NCI-H2196 (cell line): Measurements from ENCODE around the gene FADS6.

ENCODE experiments used
- DNase-seq: peaks from one replicate; lab custom pipeline; 2025; ENCODE audit not compliant: unreplicated experiment; lab: John Stamatoyannopoulos, UW

FADS6 gene, protein sequence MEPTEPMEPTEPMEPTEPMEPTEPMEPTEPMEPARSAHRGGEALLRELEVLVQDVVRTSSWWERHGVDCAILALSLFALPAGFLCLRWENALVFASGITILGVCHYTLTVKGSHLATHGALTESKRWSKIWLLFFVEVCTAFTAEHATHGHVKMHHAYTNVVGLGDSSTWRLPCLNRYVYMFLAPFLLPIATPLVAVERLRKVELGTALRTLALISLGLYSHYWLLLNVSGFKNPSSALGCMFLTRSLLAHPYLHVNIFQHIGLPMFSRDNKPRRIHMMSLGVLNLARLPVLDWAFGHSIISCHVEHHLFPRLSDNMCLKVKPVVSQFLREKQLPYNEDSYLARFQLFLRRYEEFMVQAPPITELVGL

GRCh38 chr17:74892974-74893911, at the start of gene FADS6:
FADS6 (minus strand) TSS chr17:74893633; CDS start chr17:74893595, 38 bp downstream.
- DNase-seq = no peak

DNA sequence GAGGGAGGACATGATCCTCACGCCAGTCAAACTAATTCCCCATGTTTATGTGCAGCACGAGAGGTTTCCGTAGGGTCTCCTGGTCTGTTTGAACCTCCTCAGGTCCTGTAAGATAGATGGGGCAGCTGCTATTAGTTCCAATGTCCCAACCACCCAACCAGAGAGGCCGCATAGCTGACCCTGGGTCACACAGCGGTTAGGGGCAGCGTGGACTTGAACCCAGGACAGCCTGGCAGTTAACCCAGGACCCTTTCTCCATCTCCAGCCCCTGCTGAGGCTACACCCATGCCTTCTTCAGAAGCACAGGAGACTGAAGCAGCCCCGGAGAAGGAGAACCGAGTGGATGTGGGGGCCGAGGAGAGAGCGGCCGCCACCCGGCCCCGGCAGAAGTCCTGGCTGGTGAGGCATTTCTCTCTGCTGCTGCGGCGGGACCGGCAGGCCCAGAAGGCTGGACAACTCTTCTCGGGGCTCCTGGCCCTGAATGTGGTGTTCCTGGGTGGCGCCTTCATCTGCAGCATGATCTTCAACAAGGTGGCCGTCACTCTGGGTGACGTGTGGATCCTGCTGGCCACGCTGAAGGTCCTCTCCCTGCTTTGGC, 47.8 kb upstream of the FADS6 start:
- no peak for DNase-seq

GRCh38 chr17:74939534-74939933, 46.1 kb upstream of the FADS6 start:
- DNase-seq = no peak

DNA sequence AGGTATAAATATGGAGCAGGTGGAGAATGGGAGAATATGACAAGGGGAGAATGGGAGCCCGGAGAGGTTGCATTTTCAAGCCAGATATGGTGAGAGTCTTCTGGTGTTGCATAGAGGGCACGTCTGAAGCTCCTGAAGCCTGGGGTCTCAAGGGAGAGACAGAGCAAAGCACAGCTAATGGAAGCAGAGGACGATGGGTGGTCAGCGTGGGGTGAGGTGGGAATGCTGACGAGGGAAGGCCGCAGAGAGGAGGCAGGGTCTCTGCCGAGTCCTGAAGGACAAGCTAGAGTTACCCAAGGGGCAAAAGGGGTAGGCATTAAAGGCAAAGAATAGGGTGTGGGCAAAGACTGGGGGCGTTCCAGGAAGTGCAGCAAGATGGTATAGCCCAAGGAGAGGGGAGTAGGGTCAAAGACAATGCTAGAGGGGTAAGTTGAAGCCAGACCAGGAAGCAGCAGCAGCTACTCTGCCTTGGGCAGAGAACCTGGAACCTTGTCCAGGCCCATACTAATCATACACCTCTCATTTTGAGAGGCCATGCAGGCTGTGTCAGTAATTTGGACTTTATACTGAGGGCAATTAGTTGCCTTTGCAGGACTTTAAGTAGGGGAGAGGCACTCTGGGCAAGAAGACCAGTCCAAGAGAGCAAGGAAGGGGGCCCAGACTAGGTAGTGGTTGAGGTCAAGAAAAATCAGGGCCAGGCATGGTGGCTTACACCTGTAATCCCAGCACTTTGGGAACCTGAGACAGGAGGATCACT, 44.9 kb upstream of the FADS6 start:
- DNase-seq = no peak

- no peak for DNase-seq
These were observed 43.9 kb upstream of the FADS6 start for GRCh38 chr17:74937064-74938051.

GRCh38 chr17:74936470-74936799, 43.0 kb upstream of the FADS6 start:
- no peak for DNase-seq

- no peak for DNase-seq
These were observed 42.4 kb upstream of the FADS6 start, which contains the start of gene OTOP3 for GRCh38 chr17:74935585-74936469. OTOP3 (plus strand) TSS chr17:74935898; CDS start chr17:74935922, 24 bp downstream.

- no peak for DNase-seq
These were observed 41.6 kb upstream of the FADS6 start for GRCh38 chr17:74935048-74935447.

DNA sequence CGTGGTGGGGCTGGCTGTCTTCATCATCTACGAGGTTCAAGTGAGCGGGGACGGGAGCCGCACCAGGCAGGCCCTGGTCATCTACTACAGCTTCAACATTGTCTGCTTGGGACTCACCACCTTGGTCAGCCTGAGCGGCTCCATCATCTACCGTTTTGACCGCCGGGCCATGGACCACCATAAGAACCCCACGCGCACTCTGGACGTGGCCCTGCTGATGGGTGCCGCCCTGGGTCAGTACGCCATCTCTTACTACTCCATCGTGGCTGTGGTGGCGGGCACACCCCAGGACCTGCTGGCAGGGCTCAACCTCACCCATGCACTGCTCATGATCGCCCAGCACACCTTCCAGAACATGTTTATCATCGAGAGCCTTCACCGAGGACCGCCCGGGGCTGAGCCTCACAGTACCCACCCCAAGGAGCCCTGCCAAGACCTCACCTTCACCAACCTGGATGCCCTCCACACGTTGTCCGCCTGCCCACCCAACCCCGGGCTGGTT, 37.2 kb upstream of the FADS6 start:
- no peak for DNase-seq

DNA sequence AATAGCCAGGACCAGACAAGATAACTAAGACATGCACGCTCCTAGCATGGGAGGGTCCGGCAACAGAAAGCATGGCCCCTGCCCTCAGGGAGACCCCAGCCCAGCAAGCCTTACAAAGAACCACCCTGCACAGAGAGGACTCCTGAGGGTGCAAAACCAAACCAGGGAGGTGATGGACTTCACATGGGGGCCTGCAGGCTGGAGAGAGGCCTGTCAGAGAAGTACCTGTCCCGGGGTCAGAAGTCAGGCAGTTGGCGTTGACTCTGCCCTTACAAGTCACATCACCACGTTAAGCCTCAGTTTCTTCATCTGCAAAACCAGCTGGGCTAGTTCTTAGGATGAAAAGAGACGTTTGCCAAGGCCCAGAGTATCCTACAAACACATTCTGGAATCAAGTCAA, 35.4 kb upstream of the FADS6 start:
- no peak for DNase-seq

GRCh38 chr17:74925242-74925641, 31.8 kb upstream of the FADS6 start:
- DNase-seq = no peak

DNA sequence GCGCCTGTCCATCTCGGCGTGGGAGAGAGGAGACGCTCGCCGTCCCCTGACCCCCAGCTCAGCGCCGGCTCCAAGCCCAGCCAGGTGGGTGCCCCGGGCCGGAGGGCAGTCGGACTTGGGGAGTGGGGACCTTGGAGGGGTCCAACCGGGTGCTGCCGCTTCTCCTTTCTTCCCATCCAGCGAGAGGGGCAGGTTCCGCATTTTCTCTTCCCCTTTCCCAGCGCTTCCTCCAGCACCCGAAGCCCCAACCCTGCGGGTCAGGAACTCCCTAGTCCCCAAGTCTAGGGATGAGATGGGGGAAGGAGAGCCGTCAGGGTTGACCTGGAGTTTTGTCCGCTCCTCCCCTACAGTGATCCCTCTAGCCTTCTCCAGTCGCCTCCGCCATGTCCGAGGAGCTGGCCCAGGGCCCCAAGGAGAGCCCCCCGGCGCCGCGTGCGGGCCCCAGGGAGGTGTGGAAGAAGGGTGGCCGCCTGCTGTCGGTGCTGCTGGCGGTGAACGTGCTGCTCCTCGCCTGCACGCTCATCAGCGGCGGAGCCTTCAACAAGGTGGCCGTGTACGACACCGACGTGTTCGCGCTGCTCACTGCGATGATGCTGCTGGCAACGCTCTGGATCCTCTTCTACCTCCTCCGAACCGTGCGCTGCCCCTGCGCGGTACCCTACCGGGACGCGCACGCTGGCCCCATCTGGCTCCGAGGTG, 31.0 kb upstream of the FADS6 start, which contains the start of gene OTOP2:
OTOP2 (plus strand) TSS at position 24 of the 699 bp plus-strand sequence; CDS start at position 384, 360 bp downstream.
- DNase-seq = no peak

DNA sequence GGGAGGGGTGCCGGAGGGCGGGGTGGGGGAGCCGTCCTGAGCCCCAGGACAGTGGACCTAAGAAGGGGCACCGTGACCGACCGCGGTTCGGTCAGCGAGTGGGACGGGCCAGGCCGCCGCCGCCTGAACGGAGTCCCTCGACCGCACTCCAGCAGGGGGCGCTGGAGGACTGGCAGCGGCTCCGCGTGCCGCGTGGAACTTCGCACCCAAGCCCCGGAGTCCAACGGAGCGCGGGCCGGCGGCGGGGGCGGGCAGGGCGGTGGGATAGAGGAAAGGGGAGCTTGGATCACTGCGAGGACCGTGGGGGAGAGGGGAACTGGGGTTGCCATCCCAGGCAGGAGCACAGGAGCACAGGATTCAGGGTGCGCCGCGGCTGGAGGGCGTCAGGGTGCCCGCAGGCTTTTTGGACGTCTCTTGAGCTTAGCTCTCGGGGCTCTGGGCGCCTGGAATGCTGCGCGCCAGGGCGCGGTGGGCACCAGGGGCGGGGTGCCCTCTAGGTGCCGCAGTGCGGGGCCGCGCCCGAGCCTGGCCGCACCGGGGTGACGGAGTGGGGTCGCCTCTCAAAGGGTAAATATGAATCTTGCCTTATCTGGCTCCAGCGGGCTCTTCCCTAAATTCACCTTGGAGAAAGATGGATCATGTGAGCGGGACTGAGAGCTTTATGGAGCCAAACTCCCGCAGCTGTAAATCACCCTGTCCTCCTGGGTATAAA, 30.3 kb upstream of the FADS6 start:
- peak; percentile 82 for DNase-seq

DNA sequence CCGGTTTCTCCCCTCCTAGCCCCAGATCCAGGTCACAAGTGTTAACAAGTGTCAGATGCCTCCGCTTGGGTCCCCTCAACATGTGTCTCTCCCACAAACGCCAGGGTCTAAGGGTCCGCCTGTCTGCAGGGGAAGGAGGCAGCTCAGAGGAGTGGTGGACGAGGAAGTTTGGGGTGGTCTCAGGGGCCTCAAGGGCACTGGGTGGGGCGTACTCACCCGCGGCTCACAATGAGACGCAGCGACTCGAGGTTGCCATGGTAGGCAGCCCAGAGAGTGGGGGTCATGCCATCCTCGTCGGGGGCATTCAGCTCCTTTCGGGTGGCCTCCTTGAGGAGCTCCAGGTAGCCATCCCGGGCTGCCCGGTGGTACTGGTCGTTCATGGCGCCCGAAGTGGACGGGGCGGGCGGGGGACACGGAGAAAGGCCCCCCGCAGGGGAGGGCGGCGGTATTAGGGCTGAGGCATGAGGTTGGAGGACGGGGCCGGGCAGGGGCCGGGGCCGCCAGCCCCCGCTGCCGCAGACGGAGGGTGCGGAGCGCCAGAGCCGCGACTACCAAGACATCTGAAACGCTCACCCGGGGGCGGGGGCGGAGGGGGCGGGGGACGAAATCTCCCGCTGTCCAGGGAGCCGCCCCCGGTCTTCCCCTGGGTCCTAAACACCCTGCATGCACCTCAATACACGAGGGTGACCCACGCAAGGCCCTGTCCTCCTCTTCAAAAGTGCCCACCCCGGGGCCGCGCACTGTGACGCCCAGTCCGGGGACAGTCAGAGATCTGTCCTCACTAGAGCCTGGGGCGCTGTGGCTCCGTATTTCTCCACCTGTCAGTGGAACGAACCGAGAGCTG, 29.5 kb upstream of the FADS6 start, which contains the start of gene USH1G:
USH1G (minus strand) TSS at position 562 of the 844 bp plus-strand sequence; CDS start at position 380, 182 bp downstream.
- DNase-seq = peak; percentile 28

- DNase-seq = no peak
These were observed 28.7 kb upstream of the FADS6 start for GRCh38 chr17:74922172-74922571.

- DNase-seq = no peak
These were observed 28.3 kb upstream of the FADS6 start for GRCh38 chr17:74921769-74922168.
